ENCODE results near the gene DOK6.

DOK6 gene

GRCh38 chr18:69808399-69808798 is 407.7 kb downstream of the DOK6 start:
- no peak for TF ChIP-seq CTCF (IDR thresholded peaks at IDR 0.05)

GRCh38 chr18:69813559-69813958 is 412.9 kb downstream of the DOK6 start:
- TF ChIP-seq CTCF (IDR thresholded peaks at IDR 0.05) = no peak

- no peak for TF ChIP-seq CTCF (IDR thresholded peaks at IDR 0.05)
Observed at GRCh38 chr18:69814861-69815385, 414.2 kb downstream of the DOK6 start.

- no peak for TF ChIP-seq CTCF (IDR thresholded peaks at IDR 0.05)
Observed at GRCh38 chr18:69817335-69817940, 416.8 kb downstream of the DOK6 start.

- no peak for TF ChIP-seq CTCF (IDR thresholded peaks at IDR 0.05)
Observed at GRCh38 chr18:69819460-69819859, 418.8 kb downstream of the DOK6 start.

- no peak for TF ChIP-seq CTCF (IDR thresholded peaks at IDR 0.05)
Observed at GRCh38 chr18:69820538-69820937, 419.9 kb downstream of the DOK6 start.

- no peak for TF ChIP-seq CTCF (IDR thresholded peaks at IDR 0.05)
Observed at GRCh38 chr18:69830189-69830588, 429.5 kb downstream of the DOK6 start.

GRCh38 chr18:69838003-69838402 is 437.3 kb downstream of the DOK6 start:
- TF ChIP-seq CTCF (IDR thresholded peaks at IDR 0.05) = no peak

All from LNCAP (cell line).